GM19099 (cell line): ENCODE measurements around the gene GCNT2.

Experiments
- POLR2A ChIP-seq: IDR thresholded peaks from 3 replicates; pipeline ENCODE4 v1.6.1; 2011; ENCODE audit warnings: low read depth; ENCODE audit not compliant: insufficient read length; ENCODE audit errors: extremely low read depth

GCNT2 gene

GRCh38 chr6:10613077-10613476 lies 91.9 kb downstream of the GCNT2 start:
- TF ChIP-seq POLR2A = no peak

- no peak for TF ChIP-seq POLR2A
Observed at GRCh38 chr6:10613723-10614122, 92.6 kb downstream of the GCNT2 start.

- no peak for TF ChIP-seq POLR2A
Observed at GRCh38 chr6:10615675-10616074, 94.5 kb downstream of the GCNT2 start.

DNA sequence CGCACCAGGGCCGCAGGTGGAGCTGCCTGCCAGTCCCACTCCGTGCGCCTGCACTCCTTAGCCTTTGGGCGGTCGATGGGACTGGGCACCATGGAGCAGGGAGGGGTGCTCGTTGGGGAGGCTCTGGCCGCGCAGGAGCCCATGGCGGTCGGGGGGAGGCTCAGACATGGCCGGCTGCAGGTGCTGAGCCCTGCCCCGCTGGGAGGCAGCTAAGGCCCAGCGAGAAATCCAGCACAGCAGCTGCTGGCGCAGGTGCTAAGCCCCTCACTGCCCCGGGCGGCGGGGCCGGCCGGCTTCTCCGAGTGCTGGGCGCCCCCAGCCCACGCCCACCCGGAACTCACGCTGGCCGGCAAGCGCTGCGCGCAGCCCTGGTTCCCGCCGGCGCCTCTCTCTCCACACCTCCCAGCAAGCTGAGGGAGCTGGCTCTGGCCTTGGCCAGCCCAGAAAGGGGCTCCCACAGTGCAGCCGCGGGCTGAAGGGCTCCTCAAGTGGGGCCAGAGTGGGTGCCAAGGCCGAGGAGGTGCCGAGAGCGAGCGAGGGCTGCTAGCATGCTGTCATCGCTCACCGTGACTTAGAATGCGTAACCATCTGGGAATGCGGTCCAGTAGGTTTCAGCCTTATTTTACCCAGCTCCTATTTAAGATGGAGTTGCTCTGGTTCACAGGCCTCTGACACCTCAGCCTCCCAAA lies 96.0 kb downstream of the GCNT2 start:
- TF ChIP-seq POLR2A = no peak

DNA sequence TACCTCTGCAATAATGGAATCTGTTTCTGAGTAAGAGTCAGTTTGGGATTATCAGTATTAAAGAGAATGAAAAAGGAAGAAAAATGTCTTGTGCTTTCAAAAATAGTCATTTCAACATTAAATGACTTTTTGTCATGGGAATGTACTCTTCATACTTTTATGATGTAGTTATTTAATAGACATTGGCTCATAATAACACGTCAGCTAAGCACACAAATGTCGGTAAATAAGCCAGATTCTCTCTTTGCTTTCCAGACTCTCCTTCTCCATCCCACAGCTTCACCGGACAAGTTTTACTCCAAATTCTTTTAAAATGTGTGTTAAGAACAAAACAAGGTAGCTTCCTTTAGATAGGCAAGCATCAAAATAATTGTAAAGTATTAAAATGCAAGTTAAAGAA lies 97.3 kb downstream of the GCNT2 start:
- TF ChIP-seq POLR2A = no peak

GRCh38 chr6:10621213-10621612 lies 100.1 kb downstream of the GCNT2 start:
- no peak for TF ChIP-seq POLR2A

DNA sequence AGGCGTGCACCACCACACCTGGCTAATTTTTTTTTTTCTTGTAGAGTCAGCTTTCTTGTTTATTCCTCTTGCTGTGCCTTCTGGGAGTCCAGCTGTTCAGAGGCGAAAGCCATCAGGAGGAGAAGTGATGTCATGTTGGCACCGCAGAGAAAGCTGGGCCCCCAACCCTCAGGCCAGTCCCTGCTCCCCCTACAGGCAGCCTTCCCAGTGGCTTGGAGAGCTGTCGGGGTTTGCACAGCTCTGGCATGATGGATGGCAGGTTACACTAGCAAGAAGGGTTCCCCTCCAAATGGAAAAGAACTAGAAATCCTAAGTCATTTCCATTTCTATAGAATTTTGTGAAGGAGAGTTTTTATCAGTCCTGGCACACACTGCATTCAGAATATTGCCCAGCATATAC lies 100.7 kb downstream of the GCNT2 start:
- no peak for TF ChIP-seq POLR2A

DNA sequence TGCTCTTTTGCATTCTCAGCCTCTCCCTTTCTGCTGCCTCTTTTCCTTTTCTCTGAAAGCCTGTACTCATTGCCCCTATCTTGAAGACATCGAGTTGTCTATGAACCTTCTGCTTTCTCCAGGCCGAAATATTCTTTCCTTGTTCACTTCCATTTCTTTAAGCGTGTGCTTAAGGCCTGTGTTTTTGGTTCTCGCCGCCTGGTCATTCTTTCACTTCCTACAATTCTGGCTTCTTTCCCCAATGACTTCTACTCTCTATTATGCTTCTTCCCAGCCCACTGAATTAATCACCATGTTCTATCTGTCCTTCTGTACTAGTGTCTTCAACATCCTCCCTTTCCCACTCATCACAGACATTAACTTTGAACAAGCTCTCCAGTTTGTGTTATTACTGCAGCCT lies 103.7 kb downstream of the GCNT2 start:
- TF ChIP-seq POLR2A = no peak

DNA sequence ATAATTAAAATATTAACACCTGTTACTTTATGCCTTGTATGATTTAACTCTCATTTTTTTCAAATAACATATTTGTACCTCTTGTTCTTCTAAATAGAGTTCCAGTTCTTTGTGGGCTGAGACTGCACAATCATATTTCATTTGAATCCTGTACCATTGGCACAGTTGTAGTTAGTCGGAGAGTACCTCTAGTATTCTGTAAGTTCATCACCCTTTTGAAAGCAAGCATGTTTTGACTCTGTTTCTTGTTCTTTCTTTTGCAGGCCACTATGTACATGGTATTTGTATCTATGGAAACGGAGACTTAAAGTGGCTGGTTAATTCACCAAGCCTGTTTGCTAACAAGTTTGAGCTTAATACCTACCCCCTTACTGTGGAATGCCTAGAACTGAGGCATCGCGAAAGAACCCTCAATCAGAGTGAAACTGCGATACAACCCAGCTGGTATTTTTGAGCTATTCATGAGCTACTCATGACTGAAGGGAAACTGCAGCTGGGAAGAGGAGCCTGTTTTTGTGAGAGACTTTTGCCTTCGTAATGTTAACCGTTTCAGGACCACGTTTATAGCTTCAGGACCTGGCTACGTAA lies 105.1 kb downstream of the GCNT2 start:
- no peak for TF ChIP-seq POLR2A

DNA sequence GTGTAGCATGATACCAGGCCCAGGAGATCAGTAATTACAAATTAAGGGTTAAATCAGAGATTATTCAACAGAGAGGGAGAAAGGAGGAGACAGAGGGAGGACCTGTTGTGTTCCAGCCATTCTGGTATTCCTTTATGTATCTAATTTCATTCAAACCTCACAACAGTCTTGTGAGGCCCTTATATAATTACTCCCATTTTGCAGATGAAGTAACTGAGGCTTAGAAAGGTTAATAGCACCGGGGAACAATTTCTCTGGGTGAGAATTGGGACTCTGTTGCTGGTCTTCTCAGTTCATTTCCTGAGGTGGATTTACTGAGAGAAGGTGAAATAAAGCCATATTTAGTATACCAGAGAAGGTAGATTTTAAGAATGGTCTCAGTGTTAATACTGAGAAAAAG lies 106.6 kb downstream of the GCNT2 start:
- TF ChIP-seq POLR2A = no peak

DNA sequence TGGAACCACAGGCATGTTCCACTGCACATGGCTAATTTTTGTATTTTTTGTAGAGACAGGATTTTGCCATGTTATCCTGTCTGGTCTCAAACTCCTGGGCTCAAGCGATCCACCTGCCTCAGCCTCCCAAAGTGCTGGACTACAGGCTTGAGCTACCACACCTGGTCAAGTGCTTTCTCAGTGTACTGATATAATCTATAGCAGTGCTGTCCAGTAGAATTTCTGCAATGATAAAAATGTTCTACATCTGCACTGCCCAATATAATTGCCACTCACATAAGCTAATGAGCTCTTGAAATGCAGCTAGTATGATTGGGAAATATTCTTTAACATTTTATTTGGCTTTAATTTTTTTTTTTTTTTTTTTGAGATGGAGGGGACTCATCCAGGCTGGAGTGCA lies 109.0 kb downstream of the GCNT2 start:
- TF ChIP-seq POLR2A = no peak

- no peak for TF ChIP-seq POLR2A
Observed at GRCh38 chr6:10633216-10633615, 112.1 kb downstream of the GCNT2 start.

DNA sequence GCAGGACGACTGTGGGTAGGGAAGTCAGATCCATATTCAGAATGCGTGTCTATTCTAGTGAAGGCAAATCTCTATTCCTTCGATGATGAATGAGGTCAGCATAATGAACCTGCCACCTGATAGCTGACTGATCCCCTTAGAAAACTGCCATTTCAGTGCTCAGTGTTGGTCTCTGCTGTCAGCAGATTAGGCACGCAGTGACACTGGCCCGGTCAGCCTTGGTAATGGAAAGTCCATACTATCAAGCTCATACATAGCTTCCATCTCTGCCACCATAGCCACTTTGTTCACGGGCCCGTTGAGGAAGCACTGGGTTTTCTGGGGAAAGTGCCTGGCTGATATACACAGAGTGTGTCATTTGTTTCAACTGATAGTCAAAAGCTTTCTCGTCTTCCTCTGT lies 119.3 kb downstream of the GCNT2 start:
- TF ChIP-seq POLR2A = no peak

- no peak for TF ChIP-seq POLR2A
Observed at GRCh38 chr6:10641528-10641927, 120.4 kb downstream of the GCNT2 start.

- TF ChIP-seq POLR2A = no peak
Observed at GRCh38 chr6:10643201-10643651, 122.1 kb downstream of the GCNT2 start.

DNA sequence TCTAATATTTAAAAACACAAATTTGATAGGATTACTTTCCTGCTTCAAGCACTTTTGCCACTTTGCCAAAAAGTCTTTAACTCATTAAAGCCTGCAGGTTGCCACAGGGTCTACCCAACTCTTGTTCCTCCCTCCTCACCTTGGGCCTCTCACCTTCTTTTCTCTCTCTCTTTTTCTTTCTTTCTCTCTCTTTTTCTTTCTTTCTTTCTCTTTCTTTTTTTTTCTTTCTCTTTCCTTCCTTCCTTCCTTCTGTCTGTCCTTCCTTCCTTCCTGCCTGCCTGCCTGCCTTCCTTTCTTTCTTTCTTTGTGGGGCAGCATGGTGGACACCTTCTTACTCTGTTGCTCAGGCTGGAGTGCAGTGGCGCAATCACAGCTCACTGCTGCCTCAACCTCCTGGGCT lies 123.1 kb downstream of the GCNT2 start:
- no peak for TF ChIP-seq POLR2A
